HepG2 (cell line): ENCODE measurements around the gene SLC25A5. TPM values are rescaled to one million over a fixed set of nuclear protein-coding genes. Genes with fewer than 3 reads are reported as not detected.
A peak's percentile ranks its signal among the peaks of the same experiment; 100 is the strongest.

Source experiments
- ATAC-seq: fragments of 200-7000 bp; cut with Tn5 transposase; 3 replicates; pipeline ENCODE4 v1.9.1; 2020; ENCODE audit warnings: mild to moderate bottlenecking, moderate library complexity
- BruUV-seq: library from RNA; stranded (reverse); fragments of 400-500 nt; replicated peaks from 2 replicates; lab custom pipeline; 2021; lab: Mats Ljungman, UMichigan
- CTCF ChIA-PET: fragments of 300-600 bp; formaldehyde crosslinking; extraction: SDS; loops from one replicate; lab custom pipeline; 2021; ENCODE audit warnings: low total read pairs, inconsistent platforms, low intra/inter-chr PET ratio; lab: Yijun Ruan, JAX
- POLR2A ChIA-PET: fragments of 350-600 bp; sonication (Branson Sonifier 250); formaldehyde crosslinking; loops from one replicate; lab custom pipeline; 2020; ENCODE audit warnings: antibody characterized with exemption, inconsistent platforms; lab: Yijun Ruan, JAX
- DNase-seq: peaks from one replicate; pipeline ENCODE4 v3.0.0-alpha.2; 2015; ENCODE audit warnings: low spot score
- FAIRE-seq: peaks from 3 replicates; lab custom pipeline; 2011; peaks lifted over from hg19 to GRCh38; lab: Jason Lieb, UNC
- H2AFZ ChIP-seq: one replicate; pipeline ENCODE4 v1.6.1; 2011; ENCODE audit warnings: low read length, inconsistent platforms
- H3K27ac ChIP-seq: fragments of 300-600 bp; 3 replicates; pipeline ENCODE4 v1.8.0; 2011; ENCODE audit warnings: mixed run types, mild to moderate bottlenecking, mixed read lengths, low read length, inconsistent platforms; ENCODE audit not compliant: insufficient read depth; ENCODE audit errors: extremely low read length
- H3K27me3 ChIP-seq, 2 experiments: fragments of 200-600 bp in 1 of 2; 2 replicates in 1 of 2; 3 replicates in 1 of 2; pipeline versions ENCODE4 v1.6.0 to v1.8.0; 2011; ENCODE audit warnings: low read length in 2 of 2, mild to moderate bottlenecking in 2 of 2, moderate library complexity in 2 of 2, inconsistent platforms in 1 of 2; ENCODE audit not compliant: insufficient read depth in 2 of 2, control insufficient read depth in 1 of 2
- H3K36me3 ChIP-seq, 2 experiments: fragments of 200-600 bp in 1 of 2; replicated peaks in 1 of 2; 2 replicates in 1 of 2; 3 replicates in 1 of 2; pipeline versions ENCODE4 v1.5.1 to v1.8.0; 2011; ENCODE audit warnings: low read length in 2 of 2, inconsistent platforms in 1 of 2; ENCODE audit not compliant: insufficient read depth in 2 of 2, control insufficient read depth in 1 of 2
- H3K4me1 ChIP-seq: 2 replicates; pipeline ENCODE4 v1.5.1; 2012; ENCODE audit warnings: low read length, inconsistent platforms; ENCODE audit not compliant: insufficient read depth
- H3K4me2 ChIP-seq: 2 replicates; pipeline ENCODE4 v1.6.0; 2011; ENCODE audit warnings: low read depth, low read length, inconsistent platforms
- H3K4me3 ChIP-seq, 3 experiments: fragments of 200-600 bp in 1 of 3; sonication (generic), shearing (Covaris generic) in 1 of 3; replicated peaks in 1 of 3; 2 replicates each; pipeline ENCODE4 v1.5.1; 2011 to 2016; ENCODE audit warnings: low read length in 3 of 3, inconsistent platforms in 2 of 3, low read depth in 2 of 3, mild to moderate bottlenecking in 2 of 3, control low read depth in 1 of 3, mixed read lengths in 1 of 3; ENCODE audit not compliant: insufficient read depth in 1 of 3
- H3K79me2 ChIP-seq: one replicate; pipeline ENCODE4 v1.6.1; 2011; ENCODE audit warnings: low read length, inconsistent platforms; ENCODE audit not compliant: insufficient read depth
- H3K9ac ChIP-seq: 2 replicates; pipeline ENCODE4 v1.6.0; 2011; ENCODE audit warnings: mild to moderate bottlenecking, low read depth, low read length, inconsistent platforms; ENCODE audit not compliant: insufficient read depth
- H3K9me3 ChIP-seq: 2 replicates; pipeline ENCODE4 v1.5.1; 2012; ENCODE audit warnings: mild to moderate bottlenecking, low read length
- H4K20me1 ChIP-seq: 2 replicates; pipeline ENCODE4 v1.6.0; 2011; ENCODE audit warnings: inconsistent platforms, mild to moderate bottlenecking, low read length, moderate library complexity; ENCODE audit not compliant: insufficient read depth
- ASH2L ChIP-seq: fragments of 300-600, 200-600 bp; sonication (generic); IDR thresholded peaks from 2 replicates; pipeline ENCODE4 v1.7.0; 2017; ENCODE audit warnings: low read depth, mild to moderate bottlenecking, moderate library complexity, mixed read lengths, low read length; ENCODE audit not compliant: insufficient read length
- CHD4 ChIP-seq: fragments of 200-600 bp; sonication (generic); IDR thresholded peaks from 2 replicates; pipeline ENCODE4 v1.7.0; 2017; ENCODE audit warnings: mild to moderate bottlenecking, low read length, borderline replicate concordance
- CSRNP2 ChIP-seq: sonication (generic); formaldehyde crosslinking; conservative IDR thresholded peaks from 2 replicates; pipeline ENCODE4 v1.8.0; 2022; ENCODE audit warnings: low read depth, missing genetic modification reagents
- FOXM1 ChIP-seq: sonication (generic); formaldehyde crosslinking; IDR thresholded peaks from 2 replicates; pipeline ENCODE4 v1.5.0; 2020; ENCODE audit warnings: missing genetic modification reagents
- HNF4G ChIP-seq, 2 experiments: sonication (generic) in 1 of 2; formaldehyde crosslinking in 1 of 2; IDR thresholded peaks; 2 replicates each; pipeline versions ENCODE4 v1.4.0 to v1.6.1; 2011 to 2020; ENCODE audit warnings: borderline replicate concordance in 2 of 2, low read depth in 2 of 2, mild to moderate bottlenecking in 2 of 2, low read length in 1 of 2, missing genetic modification reagents in 1 of 2, moderate library complexity in 1 of 2
- KLF11 ChIP-seq: IDR thresholded peaks from 2 replicates; pipeline ENCODE4 v1.6.1; 2016; ENCODE audit warnings: missing compliant biosample characterization
- MIXL1 ChIP-seq: IDR thresholded peaks from 2 replicates; pipeline ENCODE4 v1.6.1; 2016
- RXRB ChIP-seq: IDR thresholded peaks from 2 replicates; pipeline ENCODE4 v1.6.1; 2016; ENCODE audit warnings: borderline replicate concordance, missing genetic modification reagents, missing compliant biosample characterization
- SMARCC2 ChIP-seq: fragments of 450-650 bp; IDR thresholded peaks from 2 replicates; pipeline ENCODE4 v1.6.1; 2017; ENCODE audit warnings: antibody characterized with exemption, mild to moderate bottlenecking
- SMARCE1 ChIP-seq: fragments of 450-650 bp; IDR thresholded peaks from 2 replicates; pipeline ENCODE4 v1.6.1; 2017; ENCODE audit warnings: borderline replicate concordance
- THAP7 ChIP-seq: sonication (generic); formaldehyde crosslinking; IDR thresholded peaks from 2 replicates; pipeline ENCODE4 v1.8.1; 2023; ENCODE audit warnings: mild to moderate bottlenecking, missing genetic modification reagents
- ZNF235 ChIP-seq: sonication (generic); formaldehyde crosslinking; IDR thresholded peaks from 2 replicates; pipeline ENCODE4 v1.8.1; 2023; ENCODE audit warnings: mild to moderate bottlenecking, missing genetic modification reagents, borderline replicate concordance
- ZNF282 ChIP-seq: fragments of 450-650 bp; IDR thresholded peaks from 2 replicates; pipeline ENCODE4 v1.6.1; 2018; ENCODE audit not compliant: partially characterized antibody
- ZNF709 ChIP-seq: sonication (generic); formaldehyde crosslinking; IDR thresholded peaks from 2 replicates; pipeline ENCODE4 v1.5.0; 2020; ENCODE audit warnings: mild to moderate bottlenecking, missing genetic modification reagents
- ZSCAN30 ChIP-seq: sonication (generic); formaldehyde crosslinking; IDR thresholded peaks from 2 replicates; pipeline ENCODE4 v1.5.0; 2020; ENCODE audit warnings: mild to moderate bottlenecking, missing genetic modification reagents
- WGBS: methylation state at CpG from one replicate; pipeline ENCODE4 v1.1.6; 2017; ENCODE audit warnings: low lambda C conversion rate; 5-methylcytosine and 5-hydroxymethylcytosine counted together
- in situ Hi-C: cut with HindIII; loops from 2 replicates; pipeline ENCODE4 v1.10.0; 2017; ENCODE audit warnings: low pct_unique_long_range_greater_than_20kb; ENCODE audit not compliant: extremely low pct_ligation_motif_present
- intact Hi-C: fragments of 100-400 bp; cut with micrococcal nuclease; formaldehyde crosslinking; loops from one replicate; pipeline ENCODE4 v1.10.0; 2022; ENCODE audit not compliant: unreplicated experiment
- polyA plus RNA-seq, 8 experiments: library from polyadenylated mRNA; depleted of rRNA in 3 of 8; stranded (reverse) in 7 of 8; unstranded in 1 of 8; fragments of >200 nt; fragmentation: Illumina TruSeq in 4 of 8; extraction: Trizol in 4 of 8; gene quantifications; 2 replicates each; pipeline versions ENCODE4 v1.2.1 to v1.2.3, GENCODE V29; 2011 to 2016; ENCODE audit warnings: low read depth in 4 of 8, missing spikeins in 1 of 8, mixed read lengths in 1 of 8; ENCODE audit not compliant: insufficient read depth in 1 of 8
- total RNA-seq, 5 experiments: library from RNA; depleted of rRNA; stranded (reverse); fragments of >200 nt; fragmentation: Illumina TruSeq; extraction: Trizol; gene quantifications; 2 replicates each; pipeline ENCODE4 v1.2.3, GENCODE V29; 2016; ENCODE audit warnings: low read depth in 1 of 5
- TF ChIP-seq, protein P1 (sequence below): sonication (generic); formaldehyde crosslinking; IDR thresholded peaks from 2 replicates; pipeline ENCODE4 v1.5.1; 2020; ENCODE audit warnings: mild to moderate bottlenecking, missing genetic modification reagents, moderate library complexity
- TF ChIP-seq, protein P2 (sequence below): sonication (generic); formaldehyde crosslinking; IDR thresholded peaks from 2 replicates; pipeline ENCODE4 v1.8.1; 2023; ENCODE audit warnings: missing genetic modification reagents, inconsistent platforms, borderline replicate concordance

Gene SLC25A5
- total and polyA plus RNA-seq, 2 of the 13 experiments (the other 11 are each of a cell fraction or from before 2014, with no cell fraction given): 300 to 402 TPM

DNA sequence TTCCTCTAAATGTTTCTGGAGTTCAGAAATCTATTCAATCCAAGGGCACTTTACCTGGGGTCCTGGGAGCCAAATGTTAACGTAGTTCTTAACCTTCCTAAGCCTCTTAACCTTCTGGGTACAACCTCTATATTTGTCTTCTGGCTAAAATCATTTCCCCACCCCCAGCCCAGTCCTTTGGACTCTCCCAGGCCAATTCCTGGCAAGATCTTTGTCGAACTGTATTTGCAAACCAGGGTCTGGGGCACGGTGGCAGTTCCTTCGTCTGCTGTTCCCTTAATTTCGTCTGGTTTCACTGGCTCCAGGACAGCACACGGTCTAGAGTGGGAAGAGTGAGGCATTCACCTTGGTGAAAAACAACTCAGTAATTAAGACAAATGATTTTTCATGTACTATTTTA is 811 bp upstream of the SLC25A5 start (continued):
- TF ChIP-seq, protein P1, sequence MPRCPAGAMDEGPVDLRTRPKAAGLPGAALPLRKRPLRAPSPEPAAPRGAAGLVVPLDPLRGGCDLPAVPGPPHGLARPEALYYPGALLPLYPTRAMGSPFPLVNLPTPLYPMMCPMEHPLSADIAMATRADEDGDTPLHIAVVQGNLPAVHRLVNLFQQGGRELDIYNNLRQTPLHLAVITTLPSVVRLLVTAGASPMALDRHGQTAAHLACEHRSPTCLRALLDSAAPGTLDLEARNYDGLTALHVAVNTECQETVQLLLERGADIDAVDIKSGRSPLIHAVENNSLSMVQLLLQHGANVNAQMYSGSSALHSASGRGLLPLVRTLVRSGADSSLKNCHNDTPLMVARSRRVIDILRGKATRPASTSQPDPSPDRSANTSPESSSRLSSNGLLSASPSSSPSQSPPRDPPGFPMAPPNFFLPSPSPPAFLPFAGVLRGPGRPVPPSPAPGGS (CRISPR knock-in tag): no peak
- no peak for TF ChIP-seq KLF11 (CRISPR knock-in tag)
- TF ChIP-seq HNF4G (IDR thresholded peaks at IDR 0.05; ENCODE audit: borderline replicate concordance, low read depth, low read length): peak; percentile 38; the same call in 1 of the 2 replicates
- no peak for TF ChIP-seq HNF4G (CRISPR knock-in tag; IDR thresholded peaks at IDR 0.05; ENCODE audit: borderline replicate concordance, low read depth)
- no peak for TF ChIP-seq ZNF282
- no peak for TF ChIP-seq MIXL1 (CRISPR knock-in tag)
- TF ChIP-seq ASH2L: peak; percentile 4

DNA sequence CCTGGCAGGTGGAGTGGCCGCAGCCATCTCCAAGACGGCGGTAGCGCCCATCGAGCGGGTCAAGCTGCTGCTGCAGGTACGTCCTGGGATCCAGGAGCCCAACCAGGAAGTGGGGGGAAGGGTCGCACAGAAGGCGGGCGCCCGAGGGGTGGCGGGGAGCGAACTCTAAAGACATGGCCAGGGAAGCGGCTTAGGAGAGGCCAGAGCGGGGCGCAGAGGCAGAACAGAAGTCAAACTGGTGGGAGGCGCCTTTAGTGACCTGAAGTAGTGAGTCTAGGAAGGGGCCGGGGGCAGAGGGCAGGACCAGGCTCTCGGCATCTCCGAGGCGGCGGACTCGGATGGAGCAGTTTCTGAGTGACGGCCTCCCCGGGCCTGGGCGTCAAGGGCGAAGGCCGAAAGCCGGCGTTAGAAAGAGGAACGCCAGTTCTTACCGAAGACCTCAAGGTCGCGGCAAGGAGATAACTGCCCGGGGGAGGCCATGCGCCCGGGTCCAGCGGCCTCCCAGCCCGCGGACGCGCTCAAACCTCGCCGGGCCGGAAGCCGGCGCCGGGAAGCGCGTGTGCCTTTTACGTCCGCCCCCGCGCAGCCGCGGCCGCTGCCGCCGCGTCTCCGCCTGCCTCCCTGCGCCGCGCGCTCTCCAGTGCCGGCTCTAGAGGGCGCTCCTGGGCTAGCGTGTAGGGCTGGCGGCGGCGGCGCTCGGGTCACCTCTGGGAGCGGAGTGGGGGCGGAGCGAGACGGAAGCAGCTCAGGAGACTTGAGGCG is 488 bp downstream of the SLC25A5 start:
- peaks cover 8% of the 10 kb centered on the region for H4K20me1 ChIP-seq
- peak overlapping the region; percentile 91 for H3K27ac ChIP-seq
- peaks cover 11% of the 10 kb centered on the region for H3K79me2 ChIP-seq
- no TSS peak for BruUV-seq
- no peaks in the 10 kb centered on the region for H3K9me3 ChIP-seq
- peak overlapping the region; percentile 89 for H3K9ac ChIP-seq
- H3K36me3 ChIP-seq: peaks cover 3 to 15% of the 10 kb centered on the region in 2 experiments; a peak in 4 of 5 replicates
- no peak overlapping the region for H2AFZ ChIP-seq
- intact Hi-C loops (loop anchor here (2.0 to 5.0 kb wide), 2 partner anchors 44 to 50 kb away; no protein-coding TSS in a partner anchor), in situ Hi-C loops (no loop called here)
- H3K27me3 ChIP-seq: no peaks in the 10 kb centered on the region; a peak in 1 of 5 replicates
- ChIA-PET POLR2A (interaction anchor here (0.5 to 2.0 kb wide), 21 partner anchors 9 to 384 kb away, joined by 3 to 51 read pairs (median 4); partner anchors contain the start of genes RPL39 and UPF3B), CTCF (interaction anchor here (0.7 to 0.9 kb wide), 2 partner anchors 10 to 44 kb away, joined by 3 read pairs; no protein-coding TSS in a partner anchor)
- peaks cover 29% of the 10 kb centered on the region for H3K4me1 ChIP-seq
- H3K4me2 ChIP-seq: peak overlapping the region; percentile 83
- DNase-seq (peak; percentile 45), ATAC-seq (peak; percentile 83), FAIRE-seq (no peak)
- WGBS: 3% methylated on average over 14 of the region's 78 CpGs
- H3K4me3 ChIP-seq: peak overlapping the region; percentile 64 to 84 (median 79); a peak in 5 of 6 replicates
- TF ChIP-seq CSRNP2 (CRISPR knock-in tag) (no peak), ZNF709 (CRISPR knock-in tag) (peak; percentile 49; the same call in 1 of the 2 replicates), ZNF235 (no peak), ZSCAN30 (CRISPR knock-in tag) (no peak), SMARCE1 (no peak), CHD4 (no peak), RXRB (no peak), SMARCC2 (no peak), THAP7 (CRISPR knock-in tag) (no peak), FOXM1 (CRISPR knock-in tag) (no peak)
- TF ChIP-seq, protein P2, sequence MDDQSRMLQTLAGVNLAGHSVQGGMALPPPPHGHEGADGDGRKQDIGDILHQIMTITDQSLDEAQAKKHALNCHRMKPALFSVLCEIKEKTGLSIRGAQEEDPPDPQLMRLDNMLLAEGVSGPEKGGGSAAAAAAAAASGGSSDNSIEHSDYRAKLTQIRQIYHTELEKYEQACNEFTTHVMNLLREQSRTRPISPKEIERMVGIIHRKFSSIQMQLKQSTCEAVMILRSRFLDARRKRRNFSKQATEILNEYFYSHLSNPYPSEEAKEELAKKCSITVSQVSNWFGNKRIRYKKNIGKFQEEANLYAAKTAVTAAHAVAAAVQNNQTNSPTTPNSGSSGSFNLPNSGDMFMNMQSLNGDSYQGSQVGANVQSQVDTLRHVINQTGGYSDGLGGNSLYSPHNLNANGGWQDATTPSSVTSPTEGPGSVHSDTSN (CRISPR knock-in tag): no peak
